Activated naive CD4-positive, alpha-beta T cell treated with Interleukin-2 at 50 U/mL for 16 hours (primary cell): ENCODE results near the gene ACAP1.
"Not testable (repeated sequence)": the region's sequence is repeated elsewhere in the genome, so short reads cannot be mapped to it uniquely, and the experiment has no call there.

Experiments used
- DNase-seq: peaks from one replicate; pipeline ENCODE4 v3.0.0-alpha.2; 2020

ACAP1 gene

GRCh38 chr17:7356756-7357155, 20.4 kb downstream of the ACAP1 start:
- no peak for DNase-seq

- no peak for DNase-seq
These were observed 21.1 kb downstream of the ACAP1 start for GRCh38 chr17:7357381-7357780.

- DNase-seq: no peak
These were observed 25.6 kb downstream of the ACAP1 start for GRCh38 chr17:7361906-7362305.

- no peak for DNase-seq
These were observed 27.0 kb downstream of the ACAP1 start for GRCh38 chr17:7363311-7363710.

DNA sequence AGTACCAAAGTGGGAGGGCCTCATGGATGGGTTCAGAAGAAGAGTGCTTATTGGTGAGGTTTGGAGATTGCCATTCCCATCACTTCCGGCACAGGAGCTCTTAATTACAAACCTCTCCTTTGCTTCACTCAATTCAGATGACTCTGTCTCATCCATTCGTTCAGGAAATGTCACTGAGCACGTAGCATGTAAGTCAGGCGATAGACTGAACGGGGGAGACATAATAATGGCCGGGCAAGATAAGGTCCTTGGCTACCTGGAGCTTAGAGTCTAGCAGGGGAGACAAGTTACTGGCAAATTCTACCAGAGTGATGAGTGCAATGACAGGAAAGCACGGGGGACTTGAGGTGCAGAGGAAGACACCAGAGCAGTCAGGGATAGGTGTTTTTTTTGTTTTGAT, 29.6 kb downstream of the ACAP1 start:
- not testable (repeated sequence) for DNase-seq

DNA sequence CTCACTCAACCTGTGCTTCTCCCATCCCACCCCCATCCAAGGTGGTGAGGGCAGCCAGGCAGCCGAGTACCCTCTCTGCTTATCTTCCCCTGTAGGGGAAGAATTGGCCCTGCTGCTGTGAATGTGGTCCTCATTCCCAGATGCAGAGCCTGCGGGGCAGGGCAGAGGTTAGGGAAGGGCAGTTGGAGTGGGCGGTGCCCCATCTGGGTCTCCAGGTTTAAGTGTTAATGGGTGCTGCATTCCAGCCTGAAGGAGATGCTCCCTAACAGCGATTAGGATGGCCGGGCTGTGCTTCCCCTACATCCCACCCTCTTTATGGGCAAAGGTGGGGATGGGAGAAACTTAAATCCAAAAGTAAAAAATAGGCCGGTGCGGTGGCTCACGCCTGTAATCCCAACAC, 30.8 kb downstream of the ACAP1 start:
- no peak for DNase-seq

DNA sequence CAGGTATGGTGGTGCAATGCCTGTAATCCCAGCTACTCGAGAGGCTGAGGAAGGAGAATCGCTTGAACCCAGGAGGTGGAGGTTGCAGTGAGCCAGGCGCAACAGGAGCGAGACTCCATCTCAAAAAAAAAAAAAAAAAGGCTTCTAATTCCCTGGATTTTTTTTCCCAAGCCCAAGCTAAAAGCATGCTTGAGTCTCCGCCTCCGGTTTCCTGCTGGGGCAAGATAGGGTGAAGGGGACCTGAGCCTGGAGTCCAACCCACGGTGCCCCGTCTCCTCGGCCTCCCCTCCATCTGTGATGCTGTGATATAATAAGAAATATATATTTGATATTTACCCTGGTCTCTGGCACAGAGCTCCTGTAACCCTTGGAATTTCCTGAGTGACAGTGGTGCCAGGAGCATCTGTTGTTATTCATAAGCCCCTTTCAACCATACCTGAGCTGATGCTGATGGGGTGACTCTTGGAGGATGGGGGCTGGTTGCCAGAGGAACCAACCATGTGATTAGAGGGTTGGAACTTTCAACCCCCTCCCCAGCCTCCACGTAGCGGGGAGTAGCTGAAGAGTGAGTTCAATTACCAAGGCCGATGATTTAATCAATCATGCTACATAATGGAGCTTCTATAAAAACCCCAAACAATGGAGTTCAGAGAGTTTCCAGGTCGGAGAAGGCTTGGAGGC, 31.7 kb downstream of the ACAP1 start:
- no peak for DNase-seq

DNA sequence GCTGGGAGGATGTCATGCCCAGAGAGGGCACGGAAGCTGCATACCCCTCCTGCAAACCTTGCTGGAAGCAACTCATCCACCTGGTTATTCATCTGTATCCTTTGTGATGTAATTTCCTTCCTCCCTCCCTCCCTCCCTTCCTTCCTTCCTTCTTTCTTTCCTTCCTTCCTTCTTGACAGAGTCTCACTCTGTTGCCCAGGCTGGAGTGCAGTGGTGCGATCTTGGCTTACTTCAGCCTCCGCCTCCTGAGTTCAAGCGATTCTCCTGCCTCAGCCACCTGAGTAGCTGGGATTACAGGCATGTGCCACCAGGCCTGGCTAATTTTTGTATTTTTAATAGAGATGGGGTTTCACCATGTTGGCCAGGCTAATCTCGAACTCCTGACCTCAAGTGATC, 32.3 kb downstream of the ACAP1 start:
- DNase-seq: not testable (repeated sequence)

- no peak for DNase-seq
These were observed 33.5 kb downstream of the ACAP1 start for GRCh38 chr17:7369825-7370224.

DNA sequence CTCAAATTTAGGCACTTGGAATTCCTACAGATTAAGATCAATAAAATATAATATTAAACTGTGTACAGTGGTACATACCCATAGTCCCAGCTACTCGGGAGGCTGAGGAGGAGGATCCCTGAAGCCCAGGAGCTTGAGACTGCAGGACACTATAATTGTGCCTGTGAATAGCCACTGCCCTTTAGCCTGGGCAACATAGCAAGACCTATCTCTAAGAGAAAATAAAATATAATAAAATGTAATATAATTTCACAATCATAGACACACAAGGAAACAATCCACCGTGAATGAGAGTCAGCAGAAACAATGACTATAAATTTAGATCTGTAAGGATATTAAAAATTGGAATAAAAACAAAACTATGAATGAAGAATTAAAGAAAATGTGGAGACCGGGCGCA, 34.5 kb downstream of the ACAP1 start:
- no peak for DNase-seq

GRCh38 chr17:7374353-7374752, 38.0 kb downstream of the ACAP1 start:
- DNase-seq: no peak

DNA sequence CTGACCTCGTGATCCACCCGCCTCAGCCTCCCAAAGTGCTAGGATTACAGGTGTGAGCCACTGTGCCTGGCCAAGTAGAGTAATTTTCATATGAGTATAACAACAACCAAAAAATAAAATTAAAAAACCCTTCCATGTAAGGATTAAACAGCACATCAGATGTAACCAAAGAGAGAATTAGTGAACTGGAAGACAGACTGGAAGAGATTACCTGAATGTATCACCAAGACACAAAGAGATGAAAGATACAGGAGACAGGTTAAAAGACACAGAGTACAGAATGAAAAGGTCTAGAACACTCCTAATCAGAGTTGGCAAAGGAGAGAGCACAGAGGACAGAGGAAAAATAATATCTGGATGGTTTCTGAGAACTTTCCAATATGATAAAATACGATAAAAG, 42.8 kb downstream of the ACAP1 start:
- DNase-seq: no peak

DNA sequence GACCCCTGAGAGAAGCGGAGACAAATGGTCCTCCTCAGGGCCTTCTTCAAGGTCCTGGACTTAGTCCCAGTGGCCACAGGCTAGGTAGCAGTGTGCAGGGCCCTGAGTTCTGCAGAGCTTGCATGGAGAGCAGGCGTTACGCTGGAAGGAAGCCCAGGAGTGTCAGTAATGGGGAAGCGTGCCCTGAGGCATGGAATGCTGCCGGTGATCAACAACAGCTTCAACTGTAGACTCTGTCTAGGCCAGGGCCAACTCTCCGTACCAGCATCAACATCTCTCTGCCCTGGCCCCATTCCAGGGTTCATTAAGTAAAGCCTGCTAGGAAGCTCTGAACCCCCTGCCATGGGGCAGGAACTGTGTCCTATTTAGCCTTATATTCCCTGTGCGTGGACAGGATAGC, 44.0 kb downstream of the ACAP1 start:
- no peak for DNase-seq

- DNase-seq: no peak
These were observed 44.7 kb downstream of the ACAP1 start, which contains the start of gene TNK1 for GRCh38 chr17:7380855-7381683. TNK1 (plus strand) TSS chr17:7381089; CDS start chr17:7382927, 1,838 bp downstream.

GRCh38 chr17:7382901-7383300, 46.6 kb downstream of the ACAP1 start:
- no peak for DNase-seq

GRCh38 chr17:7383371-7383741, 47.0 kb downstream of the ACAP1 start:
- no peak for DNase-seq

- peak; percentile 82 for DNase-seq
These were observed 47.6 kb downstream of the ACAP1 start for GRCh38 chr17:7383742-7384488.

DNA sequence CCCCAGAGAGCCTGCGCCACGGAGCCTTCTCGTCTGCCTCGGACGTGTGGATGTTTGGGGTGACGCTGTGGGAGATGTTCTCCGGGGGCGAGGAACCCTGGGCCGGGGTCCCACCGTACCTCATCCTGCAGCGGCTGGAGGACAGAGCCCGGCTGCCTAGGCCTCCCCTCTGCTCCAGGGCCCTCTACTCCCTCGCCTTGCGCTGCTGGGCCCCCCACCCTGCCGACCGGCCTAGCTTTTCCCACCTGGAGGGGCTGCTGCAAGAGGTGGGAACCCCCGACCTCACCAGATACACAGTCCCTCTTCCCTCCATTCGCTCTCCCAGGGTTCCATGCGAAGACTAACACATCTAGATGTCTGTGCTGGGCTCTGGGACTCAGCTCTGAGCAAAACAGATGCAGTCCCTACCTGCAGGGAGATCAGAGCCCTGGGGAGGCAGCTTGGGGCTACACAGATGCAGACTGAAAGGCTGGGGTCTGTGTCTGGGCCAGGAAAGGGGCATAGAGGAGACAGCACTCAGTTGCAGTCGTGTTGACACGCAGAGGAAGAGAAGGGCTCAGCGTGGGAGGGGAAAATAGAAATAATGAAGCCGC, 48.3 kb downstream of the ACAP1 start:
- DNase-seq: no peak

GRCh38 chr17:7388856-7389255, 52.5 kb downstream of the ACAP1 start:
- DNase-seq: no peak

- no peak for DNase-seq
These were observed 53.9 kb downstream of the ACAP1 start for GRCh38 chr17:7389924-7390910.

DNA sequence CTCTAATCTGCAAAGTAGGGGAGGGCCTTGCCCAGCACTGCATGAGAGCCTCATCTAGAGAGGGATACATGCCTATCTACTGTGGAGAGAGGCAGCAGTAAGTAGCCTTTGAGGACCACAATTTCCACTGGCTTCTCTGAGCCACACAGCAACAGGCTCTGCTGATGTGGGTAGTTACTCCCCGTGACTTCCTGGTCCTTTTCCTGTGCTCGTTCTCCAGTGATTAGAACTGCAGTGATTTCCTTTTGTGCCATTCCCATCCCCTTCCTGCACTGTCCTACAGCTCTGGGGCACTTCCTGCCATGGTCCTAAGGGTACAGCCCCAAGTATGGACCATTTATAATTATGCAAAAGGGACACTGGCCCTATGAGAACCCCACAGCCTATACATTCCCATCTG, 55.0 kb downstream of the ACAP1 start:
- DNase-seq: no peak
